Measurements from ENCODE around the gene TOP3B. TPM values are rescaled to one million over a fixed set of nuclear protein-coding genes. Genes with fewer than 3 reads are reported as not detected.

TOP3B gene
- total RNA-seq, 4 donors from 2014 or later, result 8.2 to 15.7 (median 14.2) TPM

DNA sequence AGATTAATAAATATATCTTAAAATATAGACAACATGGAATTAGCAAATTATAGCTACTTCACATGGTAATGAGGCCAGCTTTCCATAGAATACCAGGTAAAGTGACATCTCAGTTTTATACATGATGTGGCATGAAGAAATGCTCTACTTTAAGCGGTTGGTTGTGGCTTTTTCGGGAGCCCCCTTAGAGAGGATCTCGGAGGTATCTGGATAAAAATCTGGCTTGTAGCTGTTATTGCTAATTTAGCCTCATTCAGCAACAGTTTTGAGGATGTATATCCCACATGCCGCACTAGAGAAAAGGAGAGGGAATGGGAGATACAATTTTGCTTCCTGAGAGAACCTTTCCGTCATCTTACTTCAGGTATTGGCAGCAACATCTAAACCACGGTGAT lies 24.0 kb upstream of the TOP3B start:
- no peak for ATAC-seq
- intact Hi-C loops (cut with DNase I; ENCODE audit: low total_unique reads), result no loop called here

DNA sequence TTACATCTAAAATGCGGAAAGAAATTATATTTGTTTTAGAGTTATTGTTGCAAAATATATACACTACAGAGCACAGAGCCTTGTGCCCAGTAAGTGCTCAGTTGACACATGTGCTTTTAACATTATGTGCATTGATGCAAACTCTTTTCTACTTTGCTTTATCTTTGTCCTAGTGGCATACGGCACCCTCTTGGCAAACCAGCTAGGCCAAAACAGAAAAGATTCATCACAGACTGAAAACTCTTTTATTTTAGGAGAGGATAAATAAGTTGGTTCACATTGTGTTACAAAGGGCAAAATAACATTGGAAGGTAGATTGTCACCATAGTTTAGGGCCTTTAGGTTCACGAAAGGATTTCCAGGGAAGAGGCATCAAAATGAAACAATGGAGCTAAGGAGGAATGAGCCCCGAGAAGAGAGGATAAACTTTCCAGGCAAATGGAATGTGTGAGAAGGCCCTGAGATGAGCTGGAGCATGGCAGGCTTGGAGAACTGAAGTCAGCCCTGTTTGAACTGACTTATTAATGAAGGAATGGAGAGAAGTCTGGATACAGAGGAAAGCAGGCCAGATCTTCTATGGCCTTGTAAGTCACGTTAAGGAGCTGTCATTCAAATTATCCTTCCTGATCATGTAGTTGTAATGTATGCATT lies 23.5 kb upstream of the TOP3B start:
- DNase-seq (no peak), ATAC-seq (no peak)
- in situ Hi-C loops (cut with MboI; ENCODE audit: low sequenced_read_pairs in 4 of 4) (no loop called here), intact Hi-C loops (cut with DNase I; ENCODE audit: low total_unique reads) (no loop called here)
- Histone ChIP-seq H3K27me3 (no peaks in the 10 kb centered on the region), H3K4me3 (no peak overlapping the region), H3K27ac (no peak overlapping the region), H3K4me1 (no peaks in the 10 kb centered on the region), H3K36me3 (no peaks in the 10 kb centered on the region), H3K9me3 (no peaks in the 10 kb centered on the region)
- TF ChIP-seq, protein P1, sequence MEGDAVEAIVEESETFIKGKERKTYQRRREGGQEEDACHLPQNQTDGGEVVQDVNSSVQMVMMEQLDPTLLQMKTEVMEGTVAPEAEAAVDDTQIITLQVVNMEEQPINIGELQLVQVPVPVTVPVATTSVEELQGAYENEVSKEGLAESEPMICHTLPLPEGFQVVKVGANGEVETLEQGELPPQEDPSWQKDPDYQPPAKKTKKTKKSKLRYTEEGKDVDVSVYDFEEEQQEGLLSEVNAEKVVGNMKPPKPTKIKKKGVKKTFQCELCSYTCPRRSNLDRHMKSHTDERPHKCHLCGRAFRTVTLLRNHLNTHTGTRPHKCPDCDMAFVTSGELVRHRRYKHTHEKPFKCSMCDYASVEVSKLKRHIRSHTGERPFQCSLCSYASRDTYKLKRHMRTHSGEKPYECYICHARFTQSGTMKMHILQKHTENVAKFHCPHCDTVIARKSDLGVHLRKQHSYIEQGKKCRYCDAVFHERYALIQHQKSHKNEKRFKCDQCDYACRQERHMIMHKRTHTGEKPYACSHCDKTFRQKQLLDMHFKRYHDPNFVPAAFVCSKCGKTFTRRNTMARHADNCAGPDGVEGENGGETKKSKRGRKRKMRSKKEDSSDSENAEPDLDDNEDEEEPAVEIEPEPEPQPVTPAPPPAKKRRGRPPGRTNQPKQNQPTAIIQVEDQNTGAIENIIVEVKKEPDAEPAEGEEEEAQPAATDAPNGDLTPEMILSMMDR (IDR thresholded peaks at IDR 0.05 in 4 of 5, conservative IDR thresholded peaks at IDR 0.05 in 1 of 5), result no peak
- TF ChIP-seq POLR2A (IDR thresholded peaks at IDR 0.05), result no peak

More for the DNA sequence above, 24.0 kb upstream of the TOP3B start:
- in situ Hi-C loops (cut with MboI; ENCODE audit: low sequenced_read_pairs in 4 of 4), result no loop called here
- no peaks in the 10 kb centered on the region for H3K36me3 ChIP-seq
- no peaks in the 10 kb centered on the region for H3K9me3 ChIP-seq
- peaks cover 0 to 1% (median 0%) of the 10 kb centered on the region in 3 donors for H3K27me3 ChIP-seq
- no peak overlapping the region for H3K4me3 ChIP-seq
- H3K27ac ChIP-seq, result no peak overlapping the region
- no peaks in the 10 kb centered on the region for H3K4me1 ChIP-seq
- DNase-seq, result no peak
- TF ChIP-seq, protein P1 (IDR thresholded peaks at IDR 0.05 in 4 of 5, conservative IDR thresholded peaks at IDR 0.05 in 1 of 5), result no peak
- TF ChIP-seq POLR2A (IDR thresholded peaks at IDR 0.05), result no peak

DNA sequence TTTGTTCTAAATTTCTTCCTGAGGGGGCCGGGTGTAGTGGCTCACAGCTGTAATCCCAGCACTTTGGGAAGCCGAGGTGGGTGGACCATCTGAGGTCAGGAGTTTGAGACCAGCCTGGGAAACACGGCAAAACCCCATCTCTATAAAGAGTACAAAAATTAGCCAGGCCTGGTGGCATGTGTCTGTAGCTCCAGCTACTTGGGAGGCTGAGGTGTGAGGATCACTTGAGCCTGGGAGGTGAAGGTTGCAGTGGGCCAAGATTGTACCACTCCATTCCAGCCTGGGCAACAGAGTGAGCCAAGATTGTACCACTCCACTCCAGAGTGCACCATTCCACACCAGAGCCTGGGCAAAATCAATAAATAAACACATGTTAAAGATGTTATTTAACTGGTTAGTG lies 20.6 kb upstream of the TOP3B start:
- H3K9me3 ChIP-seq, result no peaks in the 10 kb centered on the region
- no peak overlapping the region for H3K27ac ChIP-seq
- DNase-seq (no peak), ATAC-seq (no peak)
- TF ChIP-seq POLR2A (IDR thresholded peaks at IDR 0.05), result no peak
- TF ChIP-seq, protein P1 (IDR thresholded peaks at IDR 0.05 in 4 of 5, conservative IDR thresholded peaks at IDR 0.05 in 1 of 5), result no peak
- no peaks in the 10 kb centered on the region for H3K36me3 ChIP-seq
- in situ Hi-C loops (cut with MboI; ENCODE audit: low sequenced_read_pairs in 4 of 4) (no loop called here), intact Hi-C loops (cut with DNase I; ENCODE audit: low total_unique reads) (no loop called here)
- H3K27me3 ChIP-seq, result no peaks in the 10 kb centered on the region
- H3K4me1 ChIP-seq, result no peaks in the 10 kb centered on the region
- no peak overlapping the region for H3K4me3 ChIP-seq

DNA sequence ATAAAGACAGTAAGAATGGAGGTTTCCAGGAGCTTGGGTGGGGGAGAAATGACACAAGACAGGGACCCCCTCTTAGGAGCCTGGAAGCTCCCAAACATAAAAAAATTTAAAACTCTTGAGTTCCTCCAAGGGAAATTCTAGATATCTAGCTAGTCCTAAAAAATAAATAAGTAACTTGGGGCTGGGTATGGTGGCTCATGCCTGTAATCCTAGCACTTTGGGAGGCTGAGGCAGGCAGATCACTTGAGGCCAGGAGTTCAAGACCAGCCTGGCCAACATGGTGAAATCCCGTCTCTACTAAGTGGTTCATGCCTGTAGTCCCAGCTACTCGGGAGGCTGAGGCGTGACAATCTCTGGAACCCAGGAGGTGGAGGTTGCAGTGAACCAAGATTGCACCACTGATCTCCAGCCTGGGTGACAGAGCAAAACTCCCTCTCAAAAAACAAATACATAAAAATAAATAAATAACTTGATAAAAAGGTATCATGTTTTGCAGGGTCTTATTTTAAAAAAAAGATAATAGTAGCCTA lies 20.0 kb upstream of the TOP3B start:
- H3K27ac ChIP-seq, result no peak overlapping the region
- no peaks in the 10 kb centered on the region for H3K36me3 ChIP-seq
- in situ Hi-C loops (cut with MboI; ENCODE audit: low sequenced_read_pairs in 4 of 4) (no loop called here), intact Hi-C loops (cut with DNase I; ENCODE audit: low total_unique reads) (no loop called here)
- H3K4me3 ChIP-seq, result no peak overlapping the region
- ATAC-seq (no peak), DNase-seq (no peak)
- no peaks in the 10 kb centered on the region for H3K9me3 ChIP-seq
- no peak for TF ChIP-seq POLR2A (IDR thresholded peaks at IDR 0.05)
- TF ChIP-seq, protein P1 (IDR thresholded peaks at IDR 0.05 in 4 of 5, conservative IDR thresholded peaks at IDR 0.05 in 1 of 5), result no peak
- no peaks in the 10 kb centered on the region for H3K4me1 ChIP-seq
- H3K27me3 ChIP-seq, result no peaks in the 10 kb centered on the region

Data from gastrocnemius medialis (tissue), 4 donors.